Muscle of back (tissue), 11 donors: Measurements from ENCODE around the gene SMARCC1. TPM values are rescaled to one million over a fixed set of nuclear protein-coding genes. Genes with fewer than 3 reads are reported as not detected.
A peak's percentile ranks its signal among the peaks of the same experiment; 100 is the strongest.

Source experiments
- DNase-seq, 3 donors: peaks; one replicate each; pipeline versions ENCODE4 v3.0.0 to v3.0.0-alpha.2; 2013
- polyA plus RNA-seq, 10 donors: library from polyadenylated mRNA; unstranded; fragments of 120-200 nt; gene quantifications; one replicate each; pipeline ENCODE4 v1.2.1, GENCODE V29; 2013; ENCODE audit not compliant: insufficient read length in 10 of 10

SMARCC1 gene
- polyA plus RNA-seq, 10 donors: 46.5 to 78.4 (median 58.4) TPM

- DNase-seq: no peak
Observed at GRCh38 chr3:47705391-47705790, 76.3 kb downstream of the SMARCC1 start.

DNA sequence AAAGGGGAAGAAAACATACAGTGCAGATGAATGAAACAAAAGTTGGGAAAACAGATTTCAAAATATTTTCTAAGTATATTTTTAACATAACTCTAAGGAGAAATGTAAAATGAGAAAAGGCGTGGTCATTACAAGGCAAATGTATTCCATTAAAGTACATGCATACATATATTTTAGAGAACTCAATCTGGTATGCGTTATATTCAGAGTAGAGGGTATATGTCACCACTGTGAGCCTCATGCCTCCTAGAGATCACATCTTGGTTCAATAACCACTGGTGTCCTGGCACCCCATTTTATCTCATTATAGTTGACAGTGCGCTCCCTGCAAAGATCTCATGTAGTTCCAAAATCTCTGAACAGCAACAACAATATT is 77.5 kb downstream of the SMARCC1 start:
- no peak for DNase-seq

DNA sequence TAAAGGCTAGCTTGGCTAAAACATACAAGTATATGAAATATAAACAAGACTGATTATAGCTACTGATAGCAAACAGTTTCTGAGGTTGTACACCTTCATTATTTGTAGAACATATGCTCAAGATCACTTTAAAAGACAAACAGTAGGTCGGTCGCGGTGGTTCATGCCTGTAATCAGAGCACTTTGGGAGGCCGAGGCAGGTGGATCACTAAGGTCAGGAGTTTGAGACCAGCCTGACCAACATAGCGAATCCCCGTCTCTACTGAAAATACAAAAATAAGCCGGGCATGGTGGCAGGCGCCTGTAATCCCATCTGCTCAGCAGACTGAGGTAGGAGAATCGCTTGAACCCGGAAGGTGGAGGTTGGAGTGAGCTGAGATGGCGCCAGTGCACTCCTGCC is 80.3 kb downstream of the SMARCC1 start:
- DNase-seq: no peak

DNA sequence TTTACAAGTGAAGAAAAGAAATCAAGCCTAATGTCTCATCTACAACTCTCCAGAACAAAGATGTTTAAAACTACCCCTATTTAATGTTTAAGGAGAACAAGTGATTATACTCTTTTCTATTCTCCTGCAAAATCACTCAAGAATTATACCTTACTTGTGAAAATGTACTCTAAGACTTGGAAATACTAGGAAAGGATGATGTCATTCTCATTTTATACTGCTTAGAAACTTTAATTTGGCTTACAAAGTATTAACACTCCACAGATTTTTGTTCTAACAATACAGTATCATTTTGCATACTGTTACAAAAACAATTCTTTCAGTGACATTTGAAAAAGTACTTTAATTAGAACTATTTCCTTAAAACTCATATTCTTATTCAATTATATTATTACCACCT is 89.5 kb downstream of the SMARCC1 start:
- DNase-seq: no peak

DNA sequence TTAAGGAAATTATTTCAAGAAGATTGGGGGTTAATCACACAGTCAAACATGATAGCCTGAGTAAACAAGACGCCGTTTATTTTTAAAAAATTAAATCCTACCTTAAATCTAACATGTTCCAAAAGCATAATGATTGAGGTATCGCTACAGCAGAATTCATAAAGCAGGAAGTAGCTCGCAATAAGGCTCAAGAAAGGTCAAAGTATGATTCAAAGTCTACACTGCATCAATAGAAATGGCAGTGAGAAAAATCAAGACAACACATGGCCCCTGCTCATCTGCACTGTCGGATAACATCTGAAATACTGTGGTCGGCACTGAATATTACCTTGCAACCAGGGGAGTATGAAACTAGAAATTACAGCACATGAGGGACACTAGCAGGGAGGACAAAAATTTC is 93.2 kb downstream of the SMARCC1 start:
- DNase-seq: no peak

DNA sequence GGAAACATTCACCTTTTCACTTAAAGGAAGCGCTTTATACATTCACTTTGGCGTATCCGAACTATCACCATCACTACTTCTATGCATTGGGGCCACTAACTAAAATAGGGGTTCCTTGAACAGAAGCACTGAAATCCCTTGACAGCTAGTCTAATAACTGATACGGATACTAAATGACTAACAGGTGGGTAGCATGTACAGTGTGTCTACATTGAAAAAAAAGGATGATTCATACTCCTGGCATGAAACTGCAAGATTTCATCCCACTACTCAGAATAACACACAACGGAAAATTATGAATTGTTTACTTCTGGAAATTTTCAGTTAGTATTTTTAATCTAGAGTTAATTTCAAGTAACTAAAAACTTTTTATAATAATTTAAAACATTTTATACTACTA is 96.7 kb downstream of the SMARCC1 start:
- DNase-seq: no peak

DNA sequence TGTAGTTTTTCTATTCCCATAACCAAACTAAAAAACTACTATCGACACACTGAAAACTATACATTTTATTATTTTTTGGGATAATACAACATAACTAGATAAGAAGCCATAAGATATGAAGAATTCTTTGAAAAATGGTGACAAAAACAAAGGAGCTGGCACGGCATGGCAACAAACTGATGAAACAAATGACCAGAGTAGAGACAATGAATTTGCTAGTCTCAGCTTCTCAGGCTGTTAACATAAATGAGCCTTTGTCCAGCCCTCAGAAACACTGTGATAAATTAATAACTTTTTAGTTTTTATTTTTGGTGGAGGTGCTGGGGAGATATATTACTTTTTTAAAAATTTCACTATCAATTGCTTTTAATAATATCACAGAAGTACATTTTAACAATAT is 100.7 kb downstream of the SMARCC1 start:
- DNase-seq: no peak

DNA sequence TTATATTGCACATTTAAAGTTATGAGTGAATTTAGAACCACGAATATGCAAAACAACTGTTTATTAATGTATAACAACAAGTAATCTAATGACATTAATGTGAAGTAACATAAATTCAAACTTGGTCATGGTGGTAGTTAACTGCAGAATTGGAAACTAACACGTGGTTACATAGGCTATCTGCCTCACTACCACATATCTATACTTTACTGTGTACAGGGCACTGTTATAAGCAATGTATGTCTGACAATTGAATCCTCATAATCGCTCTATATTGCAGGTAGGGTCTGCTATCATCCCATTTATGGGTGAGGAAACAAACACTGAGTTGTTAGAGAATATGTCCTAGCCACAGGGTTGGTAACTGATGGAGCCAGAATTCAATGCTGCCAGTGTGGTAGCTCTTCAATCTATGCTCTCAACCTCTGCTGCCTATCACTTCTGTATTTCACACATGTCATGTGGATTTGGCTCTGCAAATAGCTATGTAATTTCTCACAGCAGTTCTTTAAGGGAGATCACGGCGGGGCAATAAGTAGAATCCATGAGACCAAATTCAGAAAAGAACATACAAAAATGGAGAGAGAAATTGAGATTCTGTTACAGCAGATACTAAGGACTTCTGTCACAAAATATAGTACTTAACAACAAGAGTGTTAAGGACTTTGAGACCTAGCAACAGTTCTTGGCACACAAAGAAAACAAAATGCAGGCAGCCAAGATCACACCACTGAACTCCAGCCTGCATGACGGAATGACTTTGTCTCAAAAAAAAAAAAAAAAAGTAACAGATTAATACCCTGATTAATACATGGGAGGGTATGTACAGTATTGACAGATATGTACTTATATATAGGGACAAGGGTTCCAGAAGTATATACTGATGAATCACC is 103.0 kb downstream of the SMARCC1 start:
- DNase-seq: no peak

DNA sequence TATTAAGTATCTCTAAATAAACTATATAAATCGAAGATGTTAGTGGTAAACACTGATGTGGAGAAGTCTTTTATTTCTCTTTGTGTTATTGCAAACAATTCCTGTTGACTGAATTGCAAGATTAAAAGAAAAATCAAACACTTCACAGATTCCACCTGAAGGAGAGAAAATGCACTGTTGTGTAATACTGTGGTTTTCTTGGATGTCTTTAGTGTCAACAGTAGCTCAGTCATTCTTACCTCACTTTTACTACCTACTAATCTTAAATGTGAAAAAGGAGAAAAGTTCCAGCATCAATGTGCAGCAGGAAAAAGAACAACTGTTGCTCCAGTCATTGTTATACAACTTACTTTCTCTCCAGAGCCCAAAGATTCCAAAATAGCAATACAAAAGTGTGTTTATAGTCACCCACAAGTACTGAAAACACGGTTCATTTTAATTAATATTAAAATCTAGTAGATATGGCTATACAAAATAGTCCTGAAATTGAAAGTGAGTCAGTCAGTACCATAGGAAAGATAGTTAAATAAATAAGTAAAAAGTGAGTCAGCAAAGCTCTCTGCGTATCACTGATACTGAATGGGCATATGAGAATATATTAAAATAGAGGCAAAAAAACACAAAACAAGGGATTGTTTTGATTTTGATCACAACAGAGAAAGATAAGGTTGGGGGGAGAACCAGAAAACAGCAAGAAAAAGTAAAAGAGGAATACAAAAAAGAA is 112.5 kb downstream of the SMARCC1 start:
- DNase-seq: no peak

- DNase-seq: no peak
Observed at GRCh38 chr3:47666118-47666517, 115.6 kb downstream of the SMARCC1 start.

DNA sequence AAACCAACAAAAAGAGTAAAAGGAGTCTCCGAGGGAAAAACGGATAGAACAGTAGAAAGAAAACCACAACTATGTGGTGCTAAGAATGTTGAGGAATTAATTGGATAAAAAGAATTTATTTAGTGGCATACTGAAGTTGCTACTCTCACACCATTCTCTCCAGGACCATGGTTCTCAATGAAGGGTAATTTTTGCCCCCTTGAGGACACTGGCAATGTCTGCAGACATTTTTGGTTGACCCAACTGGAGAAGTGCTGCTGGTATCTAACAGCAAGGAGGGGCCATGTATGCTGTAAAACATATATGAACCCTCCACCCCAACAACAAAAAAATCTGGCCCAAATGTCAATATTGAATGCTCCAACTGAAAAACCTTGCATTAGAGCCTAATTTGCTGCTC is 117.2 kb downstream of the SMARCC1 start:
- no peak for DNase-seq

DNA sequence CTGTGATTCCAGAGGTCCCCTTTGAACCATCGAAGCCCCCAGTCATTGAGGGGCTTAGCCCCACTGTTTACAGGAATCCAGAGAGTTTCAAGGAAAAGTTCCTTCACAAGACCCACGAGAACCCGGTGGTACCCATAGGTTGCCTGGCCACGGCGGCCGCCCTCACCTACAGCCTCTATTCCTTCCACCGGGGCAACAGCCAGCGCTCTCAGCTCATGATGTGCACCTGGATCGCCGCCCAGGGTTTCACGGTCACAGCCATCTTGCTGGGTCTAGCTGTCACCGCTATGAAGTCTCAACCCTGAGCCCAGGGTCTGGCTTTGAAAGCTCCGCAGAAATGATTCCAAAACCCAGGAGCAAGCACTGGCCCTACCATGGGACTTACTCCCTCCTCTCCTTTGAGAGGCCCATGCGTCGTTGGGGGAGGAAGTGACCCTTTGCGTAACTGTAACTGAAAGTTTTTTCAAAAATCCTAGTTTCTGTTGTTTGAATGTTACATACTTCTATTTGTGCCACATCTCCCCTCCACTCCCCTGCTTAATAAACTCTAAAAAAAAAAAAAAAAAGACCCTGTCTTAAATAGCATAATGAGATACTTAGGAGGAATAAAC is 118.0 kb downstream of the SMARCC1 start:
- no peak for DNase-seq

GRCh38 chr3:47661121-47661752 is 120.5 kb downstream of the SMARCC1 start:
- peak in 1 of 3 donors; percentile 12 for DNase-seq

DNA sequence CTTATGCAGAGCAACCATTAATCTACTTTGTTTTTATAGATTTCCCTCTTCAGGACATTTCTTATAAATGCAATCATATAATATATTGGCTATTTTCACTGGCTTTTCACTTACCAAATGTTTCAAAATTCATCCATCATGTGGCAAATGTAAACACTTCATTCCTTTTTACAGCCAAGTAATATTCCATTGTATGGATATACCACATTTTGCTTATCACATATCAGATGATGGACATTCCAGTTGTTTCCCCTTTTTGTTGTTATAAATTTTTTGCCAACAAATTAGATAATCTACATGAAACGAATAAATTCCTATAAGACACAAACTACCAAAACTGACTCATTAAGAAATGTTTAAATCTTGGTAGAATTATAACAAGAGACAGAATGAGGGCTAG is 123.2 kb downstream of the SMARCC1 start:
- no peak for DNase-seq

DNA sequence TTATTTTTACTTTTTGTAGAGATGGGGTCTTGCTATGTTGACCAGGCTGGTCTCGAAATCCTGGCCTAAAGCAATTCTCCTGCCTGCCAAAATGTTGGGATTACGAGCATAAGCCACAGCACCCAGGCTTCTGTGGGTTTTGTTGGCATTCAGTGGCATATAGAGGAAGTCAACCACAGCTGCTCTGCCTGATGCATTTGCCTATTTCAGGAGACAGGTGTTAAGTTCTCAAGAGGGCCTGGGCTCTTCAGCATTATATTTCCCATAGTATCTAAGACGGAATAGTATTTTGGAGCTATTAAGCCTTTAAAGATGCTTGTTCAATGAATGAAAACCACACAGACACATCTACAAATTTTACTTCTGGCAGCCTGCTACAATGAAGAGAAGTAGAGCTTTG is 129.6 kb downstream of the SMARCC1 start:
- DNase-seq: no peak

DNA sequence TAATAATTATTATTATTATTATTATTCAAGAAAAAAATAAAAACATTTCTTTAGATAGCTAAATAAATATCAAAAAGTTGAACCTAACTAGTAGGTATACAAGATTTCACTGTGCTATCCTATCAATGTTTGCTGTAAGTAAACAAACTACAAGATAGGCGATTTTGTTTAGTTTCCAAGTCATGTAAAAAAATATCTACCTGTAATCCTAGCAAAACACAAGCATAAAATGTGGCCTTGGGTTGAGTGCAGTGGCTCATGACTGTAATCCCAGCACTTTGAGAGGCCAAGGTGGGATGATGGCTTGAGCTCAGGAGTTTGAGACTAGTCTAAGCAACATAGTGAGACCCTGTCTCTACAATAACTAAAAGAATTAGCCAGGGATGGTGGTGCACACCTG is 131.4 kb downstream of the SMARCC1 start:
- DNase-seq: no peak

DNA sequence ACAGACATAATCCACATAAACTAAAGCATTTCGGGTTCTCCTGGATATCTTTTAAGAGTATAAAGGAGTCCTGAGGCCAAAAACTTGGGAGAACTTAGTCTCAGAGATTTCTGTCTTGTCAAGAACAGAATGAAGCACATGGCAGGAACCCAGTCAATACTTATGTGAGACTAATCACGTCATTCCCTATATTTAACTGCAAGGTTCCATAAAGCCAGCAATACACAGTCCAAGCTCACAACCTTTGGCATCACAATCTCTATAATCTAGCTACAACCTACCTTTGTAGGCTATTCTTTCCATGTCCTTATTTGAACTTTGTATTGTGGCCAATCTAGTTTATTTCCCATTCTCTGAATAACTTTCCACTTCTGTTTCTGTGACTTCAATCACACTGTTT is 134.1 kb downstream of the SMARCC1 start:
- peak in 1 of 3 donors; percentile 11 for DNase-seq

GRCh38 chr3:47646362-47646761 is 135.3 kb downstream of the SMARCC1 start:
- peak in 1 of 3 donors; percentile 30 for DNase-seq

DNA sequence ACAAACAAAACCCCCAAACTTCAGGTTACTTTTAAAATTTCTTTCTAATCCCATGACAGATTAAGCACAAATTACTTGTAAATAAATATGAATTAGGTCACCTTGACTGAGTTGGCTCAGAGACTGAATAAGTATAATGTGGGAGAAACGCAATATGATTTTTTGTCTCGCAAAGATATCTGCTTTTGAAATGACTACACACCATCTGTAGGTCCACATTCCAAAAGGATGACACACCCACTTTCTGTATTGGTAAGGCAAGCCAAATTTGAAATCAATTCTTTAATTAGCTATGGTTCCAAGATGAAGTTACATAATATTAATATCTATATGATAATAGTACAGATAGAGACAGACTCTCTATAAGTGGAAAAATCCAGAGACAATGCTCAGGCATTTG is 136.1 kb downstream of the SMARCC1 start:
- DNase-seq: no peak

DNA sequence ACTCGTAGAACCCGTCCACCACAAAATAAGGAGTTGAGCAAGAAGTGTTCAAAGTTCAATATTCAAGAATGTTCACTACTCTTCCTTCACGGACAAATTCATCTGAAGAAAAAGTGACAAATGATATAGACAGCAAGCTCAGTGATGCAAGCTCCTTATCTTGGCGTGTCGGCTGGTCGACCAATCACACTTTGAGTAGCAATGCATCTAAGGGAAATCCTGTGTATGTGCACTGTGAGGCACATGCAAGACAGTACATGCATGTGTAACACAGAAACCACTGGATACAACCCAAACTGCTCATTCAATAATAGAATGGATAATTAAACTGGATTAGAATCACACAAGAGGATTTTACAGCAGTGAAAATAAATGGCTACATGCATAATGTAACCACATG is 138.6 kb downstream of the SMARCC1 start:
- no peak for DNase-seq

DNA sequence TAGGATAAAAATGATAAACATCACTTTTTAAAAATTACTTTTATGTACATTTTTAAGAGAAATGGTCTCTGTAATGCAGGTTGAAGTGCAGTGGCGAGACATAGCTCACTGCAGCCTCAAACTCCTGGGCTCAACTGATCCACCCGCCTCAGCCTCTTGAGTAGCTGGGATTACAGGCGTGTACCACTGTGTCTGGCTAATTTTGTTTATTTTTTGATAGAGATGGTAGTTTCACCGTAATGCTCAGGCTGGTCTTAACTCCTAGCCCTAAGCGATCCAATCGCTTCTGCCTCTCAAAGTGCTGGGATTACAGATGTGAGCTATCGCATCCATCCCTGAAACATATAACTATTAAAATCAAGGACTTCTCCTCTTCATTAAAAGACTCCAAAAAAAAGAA is 140.0 kb downstream of the SMARCC1 start:
- no peak for DNase-seq

DNA sequence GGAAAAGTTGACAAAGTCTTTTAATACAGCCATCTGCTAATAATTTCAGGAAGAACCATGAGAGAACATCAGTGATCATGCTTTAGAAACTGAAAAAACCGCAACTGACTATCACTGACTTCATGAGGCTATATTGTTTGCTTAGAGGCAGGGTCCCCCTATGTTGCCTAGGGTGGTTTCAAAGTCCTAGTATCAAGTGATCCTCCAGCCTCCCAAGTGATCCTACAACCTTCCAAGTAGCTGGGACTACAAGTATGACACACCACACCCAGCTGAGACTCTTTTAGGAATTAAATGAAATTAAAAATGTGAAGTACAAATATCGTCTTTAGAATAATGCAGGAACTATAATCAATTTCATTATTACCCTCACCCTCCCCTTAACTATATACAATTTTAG is 144.8 kb downstream of the SMARCC1 start:
- DNase-seq: no peak
